Measurements from ENCODE around the gene RPH3AL.
"Not testable (repeated sequence)": the region's sequence is repeated elsewhere in the genome, so short reads cannot be mapped to it uniquely, and the experiment has no call there.

RPH3AL gene

DNA sequence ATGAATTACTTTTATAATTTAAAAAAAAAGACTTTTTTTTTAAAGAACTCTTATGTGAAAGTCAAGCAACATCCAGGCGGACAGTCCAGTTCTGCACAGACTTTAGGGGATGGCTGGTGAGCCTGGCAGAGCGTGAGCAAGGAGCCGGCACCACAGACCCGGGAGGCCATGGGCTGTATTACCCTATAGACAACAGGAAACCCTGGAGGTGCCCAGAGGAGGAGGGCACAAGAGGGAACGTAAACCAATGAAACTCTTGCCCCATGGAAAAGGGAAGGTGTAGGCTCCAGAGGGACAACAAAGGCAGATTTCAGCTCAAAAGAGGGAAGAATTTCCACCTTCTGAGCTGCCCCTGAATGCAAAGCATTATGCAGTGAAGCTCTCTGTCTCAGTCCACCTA lies 25.5 kb upstream of the RPH3AL start:
- DNase-seq, result no peak

DNA sequence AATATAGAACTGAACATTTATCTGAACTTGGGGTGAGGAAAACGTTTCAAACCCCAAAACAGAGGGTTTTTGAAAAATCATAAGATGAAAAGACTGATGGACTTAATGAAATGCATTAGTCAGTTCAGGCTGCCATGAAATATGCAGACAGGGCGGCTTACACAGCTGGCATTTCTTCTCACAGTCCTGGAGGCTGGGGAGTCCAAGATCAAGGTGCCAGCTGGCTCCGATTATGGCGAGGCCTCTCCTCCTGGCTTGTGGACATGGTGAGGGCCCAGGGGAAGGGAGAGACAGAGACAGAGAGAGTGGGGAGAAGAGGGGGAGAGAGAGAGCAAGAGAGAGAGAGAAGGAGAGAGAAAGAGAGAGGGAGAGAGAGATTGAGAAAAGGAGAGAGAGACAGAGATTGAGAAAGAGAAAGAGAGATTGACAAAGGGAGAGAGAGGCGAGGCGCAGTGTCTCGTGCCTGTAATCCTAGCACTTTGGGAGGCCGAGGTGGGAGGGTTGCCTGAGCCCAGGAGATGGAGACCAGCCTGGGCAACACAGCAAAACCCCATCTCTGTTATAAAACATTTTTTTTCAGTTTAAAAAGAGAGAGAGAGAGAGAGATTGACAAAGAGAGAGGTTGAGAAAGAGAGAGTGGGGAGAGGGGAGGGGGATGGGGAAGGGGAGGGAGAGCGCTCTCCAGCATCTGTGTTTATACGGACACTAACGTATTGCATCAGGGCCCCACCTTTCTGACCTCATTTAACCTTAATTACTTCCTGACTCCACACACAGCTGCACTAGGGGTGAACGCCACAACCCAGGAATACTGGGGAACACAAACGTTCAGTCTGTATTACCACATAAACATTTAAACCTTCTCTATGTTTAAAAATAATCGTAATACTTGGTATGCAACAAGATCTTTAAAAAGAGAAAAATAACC lies 24.6 kb upstream of the RPH3AL start:
- no peak for DNase-seq

DNA sequence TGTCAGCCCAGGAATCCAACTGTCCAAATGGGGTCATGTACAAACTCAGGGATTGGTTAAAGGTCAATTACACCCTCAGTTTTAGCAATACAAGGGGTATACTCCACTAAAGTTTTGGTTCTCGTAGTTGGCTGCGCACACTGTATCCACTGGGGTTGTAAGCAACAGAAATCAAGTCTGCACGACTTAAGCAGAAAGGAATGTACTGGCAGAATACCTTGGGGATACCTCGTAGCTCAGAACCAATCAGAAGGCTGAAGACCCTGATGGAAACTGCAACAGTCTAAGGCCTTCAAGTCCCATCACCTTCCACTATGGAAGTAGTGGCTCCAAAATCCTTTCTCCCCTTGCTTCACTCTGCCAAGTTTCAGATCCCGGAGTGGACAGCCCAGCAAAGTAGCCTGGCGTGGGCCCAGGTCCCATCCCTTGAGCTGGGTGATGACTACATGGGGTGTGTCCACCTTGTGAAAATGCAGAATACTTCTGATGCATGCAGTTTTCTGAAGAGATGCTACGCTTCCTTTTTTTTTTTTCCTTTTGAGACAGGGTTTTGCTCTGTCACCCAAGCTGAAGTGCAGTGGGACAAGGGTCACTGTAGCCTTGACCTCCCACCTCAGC lies 21.1 kb upstream of the RPH3AL start:
- DNase-seq, result no peak

DNA sequence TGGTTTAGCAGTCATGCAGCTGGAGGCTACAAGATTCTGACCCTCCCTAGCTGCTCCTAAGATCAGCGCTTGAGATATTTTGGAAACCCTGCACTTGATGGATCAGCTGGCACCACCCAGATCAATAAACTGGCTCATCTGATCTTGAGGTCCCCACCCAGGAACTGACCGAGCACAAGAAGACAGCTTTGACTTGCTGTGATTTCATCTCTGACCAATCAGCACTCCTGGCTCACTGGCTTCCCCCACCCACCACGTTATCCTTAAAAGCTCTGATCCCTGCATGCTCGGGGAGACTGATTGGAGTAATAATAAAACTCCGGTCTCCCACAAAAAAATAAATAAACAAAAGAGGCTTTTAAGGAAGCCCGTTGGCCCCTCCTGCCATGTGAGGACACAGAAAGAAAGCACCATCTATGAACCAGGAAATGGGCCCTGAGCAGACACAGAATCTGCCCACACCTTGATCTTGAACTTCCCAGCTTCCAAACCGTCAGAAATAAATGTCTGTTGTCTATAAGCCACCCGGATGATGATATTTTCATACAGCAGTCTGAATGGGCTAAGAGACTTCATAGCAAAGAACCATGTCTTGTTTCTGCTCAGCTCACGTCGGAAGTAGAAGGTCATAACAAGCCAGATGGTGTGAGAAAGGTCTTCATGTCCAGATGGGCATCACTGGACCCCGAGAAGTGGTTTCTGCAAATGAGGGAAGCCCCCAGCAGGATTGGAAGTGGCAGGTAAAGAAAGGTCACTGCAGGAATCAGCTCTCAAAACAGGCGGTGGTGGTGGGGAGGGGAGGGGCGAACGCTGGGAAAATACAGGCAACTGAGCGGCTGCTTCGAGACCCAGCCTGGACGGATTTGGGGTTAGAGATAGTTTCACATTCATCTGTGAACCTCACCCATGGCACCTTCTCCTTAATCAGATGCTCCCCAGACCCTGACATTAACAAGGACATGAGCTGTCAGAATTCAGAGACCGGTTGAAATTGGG lies 19.8 kb upstream of the RPH3AL start:
- DNase-seq, result no peak

DNA sequence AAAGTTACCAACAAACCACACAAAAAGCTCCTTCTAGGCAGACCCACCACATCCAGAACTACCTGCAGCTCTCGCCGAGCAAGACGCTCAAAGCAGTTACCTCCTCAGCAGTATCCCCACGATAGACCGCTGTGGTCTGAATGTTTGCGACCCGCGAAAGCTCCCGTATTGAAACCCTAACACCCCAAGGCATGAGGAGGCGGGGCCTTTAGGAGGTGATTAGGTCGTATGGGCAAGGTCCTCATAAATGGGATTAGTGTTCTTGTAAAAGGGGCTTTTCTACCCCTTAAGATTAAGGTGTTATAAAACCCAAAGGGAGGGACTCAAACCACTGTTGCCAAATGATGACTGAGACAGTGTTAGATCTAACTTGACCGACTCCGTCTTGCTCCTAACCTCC lies 19.0 kb upstream of the RPH3AL start:
- no peak for DNase-seq

DNA sequence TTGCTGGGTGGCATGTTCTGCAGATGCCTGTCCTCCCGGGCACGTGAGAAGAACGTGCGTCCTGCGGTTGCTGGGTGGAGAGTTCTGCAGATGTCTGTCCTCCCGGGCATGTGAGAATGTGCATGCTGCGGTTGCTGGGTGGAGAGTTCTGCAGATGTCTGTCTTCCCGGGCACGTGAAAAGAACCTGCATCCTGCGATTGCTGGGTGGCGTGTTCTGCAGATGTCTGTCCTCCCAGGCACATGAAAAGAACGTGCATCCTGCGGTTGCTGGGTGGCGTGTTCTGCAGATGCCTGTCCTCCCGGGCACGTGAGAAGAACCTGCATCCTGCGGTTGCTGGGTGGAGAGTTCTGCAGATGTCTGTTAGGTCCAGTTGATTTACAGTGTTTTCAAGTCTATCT lies 15.0 kb upstream of the RPH3AL start:
- not testable (repeated sequence) for DNase-seq

DNA sequence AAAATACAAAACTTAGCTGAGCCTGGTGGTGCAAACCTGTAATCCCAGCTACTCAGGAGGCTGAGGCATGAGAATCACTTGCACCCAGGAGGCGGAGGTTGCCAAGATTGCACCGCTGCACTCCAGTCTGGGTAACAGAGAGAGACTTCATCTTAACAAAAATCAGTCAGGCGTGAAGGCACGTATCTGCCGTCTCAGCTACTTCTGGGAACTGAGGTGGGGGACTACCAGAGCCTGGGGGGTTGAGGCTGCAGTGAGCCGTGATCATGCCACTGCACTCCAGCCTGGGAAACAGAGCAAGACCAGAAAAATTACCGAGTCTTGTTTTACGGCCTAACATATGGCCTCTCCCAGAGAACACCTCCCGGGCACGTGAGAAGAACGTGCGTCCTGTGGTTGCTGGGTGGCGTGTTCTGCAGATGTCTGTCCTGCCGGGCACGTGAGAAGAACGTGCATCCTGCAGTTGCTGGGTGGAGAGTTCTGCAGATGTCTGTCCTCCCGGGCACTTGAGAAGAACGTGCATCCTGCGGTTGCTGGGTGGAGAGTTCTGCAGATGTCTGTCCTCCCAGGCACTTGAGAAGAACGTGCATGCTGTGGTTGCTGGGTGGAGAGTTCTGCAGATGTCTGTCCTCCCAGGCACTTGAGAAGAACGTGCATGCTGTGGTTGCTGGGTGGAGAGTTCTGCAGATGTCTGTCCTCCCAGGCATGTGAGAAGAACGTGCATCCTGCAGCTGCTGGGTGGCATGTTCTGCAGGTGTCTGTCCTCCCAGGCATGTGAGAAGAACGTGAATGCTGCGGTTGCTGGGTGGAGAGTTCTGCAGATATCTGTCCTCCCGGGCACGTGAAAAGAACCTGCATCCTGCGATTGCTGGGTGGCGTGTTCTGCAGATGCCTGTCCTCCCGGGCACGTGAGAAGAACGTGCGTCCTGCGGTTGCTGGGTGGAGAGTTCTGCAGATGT lies 14.3 kb upstream of the RPH3AL start:
- not testable (repeated sequence) for DNase-seq

DNA sequence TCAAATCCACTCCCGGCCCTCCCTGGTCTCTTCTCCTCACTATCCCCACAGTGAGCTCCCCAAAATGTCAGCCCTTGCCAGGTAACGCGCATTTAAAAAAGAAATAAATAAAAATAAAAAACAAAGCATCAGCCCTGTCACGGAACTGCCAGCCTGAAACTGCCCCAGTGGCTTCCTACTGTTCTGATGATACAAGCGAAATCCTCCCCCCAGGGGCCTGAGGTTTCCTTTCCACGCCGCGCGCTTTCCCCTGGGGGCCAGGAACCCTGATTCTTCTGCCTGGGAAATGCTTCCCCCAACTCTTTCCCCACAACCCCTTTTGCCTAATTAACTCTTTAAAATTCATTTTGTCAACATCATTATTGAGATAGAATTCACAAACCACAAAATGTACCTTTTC lies 12.2 kb upstream of the RPH3AL start:
- DNase-seq, result no peak

DNA sequence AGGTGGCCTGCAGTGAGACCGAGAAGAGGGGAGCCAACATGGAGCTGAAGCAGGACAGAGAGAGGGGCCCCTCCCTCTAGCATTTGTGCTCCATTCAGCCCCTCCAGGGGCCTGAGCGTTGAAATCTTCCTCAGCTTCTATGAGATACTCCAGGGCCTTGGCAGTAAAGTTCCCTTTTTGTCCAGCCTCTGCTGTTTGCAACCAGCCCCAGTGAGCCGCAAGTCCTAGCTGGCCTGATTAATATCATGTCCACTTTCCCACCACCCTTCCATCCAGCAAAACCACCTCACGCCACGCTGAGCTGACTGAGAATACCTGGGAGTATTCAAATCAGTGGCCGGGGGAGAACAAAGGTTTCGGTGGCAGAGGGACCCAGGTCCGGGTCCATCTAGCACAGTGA lies 11.7 kb upstream of the RPH3AL start:
- no peak for DNase-seq

DNA sequence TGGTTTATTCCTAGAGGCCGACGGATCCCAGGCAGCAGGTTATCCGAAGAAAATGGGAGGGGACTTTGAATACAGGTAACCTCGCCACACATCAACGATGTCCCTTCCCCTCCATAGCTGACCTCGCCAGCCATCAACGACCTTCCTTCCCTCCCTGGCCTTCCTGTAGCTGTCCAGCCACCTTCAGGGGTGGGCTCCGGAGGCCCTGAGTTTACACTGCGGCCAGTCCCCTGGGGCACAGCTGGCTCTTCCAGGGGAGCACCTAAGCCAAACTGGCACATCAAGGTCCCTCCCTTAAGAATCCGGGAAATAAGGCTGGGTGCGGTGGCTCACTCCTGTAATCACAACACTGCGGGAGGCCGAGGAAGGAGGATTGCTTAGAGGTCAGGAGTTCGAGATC lies 10.1 kb upstream of the RPH3AL start:
- DNase-seq, result no peak

DNA sequence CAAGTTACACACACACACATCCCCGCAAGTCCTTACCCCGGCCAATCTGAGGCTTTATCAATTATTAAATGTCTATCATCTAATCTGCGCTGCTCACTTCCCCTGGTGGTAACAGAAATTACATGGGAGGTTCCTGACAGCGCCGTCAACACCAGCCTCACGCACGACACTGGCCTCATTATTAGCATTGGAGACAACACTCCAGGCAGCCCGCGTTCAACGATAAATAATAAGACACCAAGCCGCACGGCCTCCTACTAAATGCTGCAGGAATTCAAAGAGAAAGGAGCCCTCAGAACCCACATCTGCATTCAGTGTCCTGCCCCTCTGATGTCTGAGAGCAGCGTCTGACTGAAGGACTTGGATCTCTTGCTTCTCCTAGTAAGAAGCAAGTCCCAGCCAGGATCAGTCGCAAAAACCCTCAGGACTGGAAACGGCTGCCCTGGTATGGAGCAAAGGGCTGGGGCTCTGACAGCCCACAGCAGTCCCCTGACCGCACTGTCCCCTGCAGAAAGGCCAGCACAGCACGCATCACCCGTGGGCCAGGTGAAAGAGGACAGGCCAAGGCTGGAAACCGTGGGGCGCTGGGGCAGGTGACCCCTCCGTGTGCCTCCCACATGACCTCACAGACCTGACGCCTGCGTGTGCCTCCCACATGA lies 7.6 kb upstream of the RPH3AL start:
- DNase-seq, result no peak

DNA sequence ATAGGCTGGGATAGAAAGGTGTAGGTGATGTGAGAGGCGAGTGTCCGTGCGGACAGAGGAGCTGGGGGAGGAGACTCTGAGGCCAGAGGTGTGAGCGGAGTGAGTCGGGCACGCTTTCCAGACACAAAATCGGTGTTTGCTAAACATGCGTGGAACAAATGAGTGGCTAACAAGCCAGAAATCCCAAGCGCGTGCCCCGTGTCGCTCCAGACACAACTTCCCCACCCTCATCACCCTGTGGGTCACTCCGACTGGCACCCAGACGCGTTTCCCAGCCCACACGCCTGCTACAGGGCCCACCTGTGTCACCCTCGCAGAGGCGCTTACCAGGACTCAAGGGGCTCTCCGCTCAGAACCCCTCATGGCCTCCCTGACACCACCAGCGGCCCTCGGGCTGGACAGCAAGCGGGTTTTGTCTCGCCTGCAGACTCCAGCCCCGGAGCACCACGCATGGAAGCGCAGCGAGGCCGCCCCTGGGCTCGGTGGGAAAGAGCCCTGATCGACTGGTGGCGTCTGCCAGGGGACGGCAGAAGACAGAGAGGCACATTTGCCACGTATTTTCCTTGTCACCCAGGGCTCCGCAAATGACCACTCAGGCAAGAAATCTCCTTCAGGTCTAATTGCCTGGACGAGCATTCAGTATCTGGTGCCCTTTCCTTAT lies 6.0 kb upstream of the RPH3AL start:
- DNase-seq, result no peak

DNA sequence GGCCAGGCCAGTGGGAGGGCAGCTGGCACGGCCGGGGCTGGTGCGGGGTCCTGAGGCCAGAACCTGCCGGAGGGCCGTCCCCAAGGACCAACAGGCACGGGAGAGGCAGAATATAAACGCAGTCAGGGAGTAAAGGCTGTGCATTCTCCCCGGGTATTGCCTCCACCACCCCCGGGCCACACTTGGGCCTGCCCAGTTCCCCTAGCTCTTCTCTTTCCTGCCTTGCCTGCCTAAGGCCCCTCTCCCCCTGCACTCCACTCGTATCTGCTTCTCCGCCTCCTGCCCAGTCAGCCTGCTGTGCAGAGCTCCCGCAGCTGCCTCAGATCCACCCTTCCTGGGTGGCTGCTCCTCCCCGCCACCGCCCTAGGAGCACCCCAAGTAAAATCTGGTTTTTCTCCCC lies 5.0 kb upstream of the RPH3AL start:
- DNase-seq, result no peak

DNA sequence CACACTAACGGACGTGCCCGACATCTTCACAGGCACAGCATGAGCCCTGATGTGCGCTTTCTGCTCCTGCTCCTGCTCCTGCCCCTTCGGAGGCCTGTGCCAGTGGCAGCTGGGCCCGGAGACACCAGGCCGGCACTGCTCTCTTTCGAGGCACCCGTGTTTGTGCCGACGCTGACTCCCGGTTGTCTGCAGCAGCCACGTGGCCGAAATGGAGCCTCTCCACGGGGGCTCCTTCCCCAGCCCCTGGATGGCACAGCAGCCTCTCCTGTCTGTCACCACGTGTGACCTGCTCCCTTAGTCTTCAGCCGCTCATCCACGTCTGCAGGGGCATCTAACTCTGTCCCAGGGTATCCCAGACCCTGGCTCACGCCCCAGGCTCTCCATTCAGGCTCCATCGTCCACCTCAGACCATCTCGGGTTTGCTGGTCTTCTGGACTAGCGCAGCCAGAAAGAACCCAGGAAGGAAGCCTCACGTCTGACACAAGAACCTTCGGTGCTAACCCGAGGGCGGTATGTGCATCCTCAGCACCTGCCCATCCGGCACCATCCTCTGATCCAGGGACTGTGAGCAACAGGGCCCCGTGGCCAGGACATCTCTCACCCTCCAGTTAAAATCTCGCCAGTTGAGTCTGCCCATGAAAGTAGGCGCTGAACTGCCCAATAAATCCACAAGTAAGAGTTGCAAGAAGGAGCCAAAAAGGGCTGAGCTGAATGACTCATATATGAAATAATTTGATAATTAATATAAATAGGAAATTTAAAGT lies 4.2 kb upstream of the RPH3AL start:
- no peak for DNase-seq

DNA sequence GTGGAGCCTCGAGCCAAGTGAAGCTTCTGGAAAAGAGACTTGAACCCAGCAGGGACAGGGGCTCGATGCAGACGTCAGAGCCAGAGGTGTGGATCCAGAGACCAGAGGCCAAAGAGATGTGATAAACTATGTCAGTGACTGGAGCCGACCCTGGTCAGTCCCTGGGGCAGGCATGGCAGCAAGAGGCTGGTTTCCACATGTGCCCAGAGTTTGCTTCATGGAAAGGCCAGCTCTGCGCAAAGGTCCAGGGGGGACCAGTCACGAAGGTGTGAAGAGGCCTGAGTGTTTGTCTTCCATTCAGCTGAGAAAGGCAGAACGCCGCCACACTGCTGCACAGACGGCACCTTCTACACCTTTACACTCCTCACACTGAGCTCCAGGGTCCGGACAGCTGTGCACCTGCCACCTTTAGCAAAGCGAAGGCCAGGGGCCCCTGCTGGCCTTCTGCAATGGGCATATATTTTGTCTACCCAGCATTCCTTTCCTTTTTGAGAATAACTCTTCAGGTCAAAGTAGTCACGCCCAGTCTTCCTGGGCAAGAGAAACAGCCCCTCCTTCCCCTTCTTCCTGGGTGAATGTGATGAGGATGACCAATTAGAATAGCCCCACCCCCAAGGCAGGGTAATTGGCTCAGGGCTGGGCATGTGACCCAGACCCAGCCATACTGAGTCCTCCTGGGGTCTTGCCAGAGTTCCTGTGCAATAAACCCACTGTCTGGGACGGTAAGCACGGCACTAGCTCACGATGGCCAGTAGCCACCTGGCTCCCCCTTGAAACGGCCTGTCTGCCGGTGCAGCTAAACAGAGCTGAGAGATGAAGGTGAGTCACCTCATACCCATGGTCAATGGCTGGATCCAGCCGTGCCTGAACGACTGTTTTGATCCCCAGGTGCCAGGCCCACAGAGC lies 2.3 kb upstream of the RPH3AL start:
- no peak for DNase-seq

DNA sequence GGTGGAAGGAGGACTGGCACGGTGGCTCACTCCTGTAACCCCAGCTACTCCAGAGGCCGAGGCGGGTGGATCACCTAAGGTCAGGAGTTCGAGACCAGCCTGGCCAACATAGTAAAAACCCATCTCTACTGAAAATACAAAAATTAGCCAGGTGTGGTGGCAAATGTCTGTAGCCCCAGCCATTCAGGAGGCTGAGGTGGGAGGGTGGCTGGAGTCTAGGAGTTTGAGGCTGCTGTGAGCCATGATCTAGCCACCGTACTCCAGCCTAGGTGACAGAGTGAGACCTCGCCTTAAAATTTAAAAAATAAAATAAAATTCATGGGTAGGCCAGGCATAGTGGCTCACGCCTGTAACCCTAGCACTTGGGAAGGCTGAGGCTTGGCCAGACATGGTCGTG lies 1.2 kb upstream of the RPH3AL start:
- DNase-seq, result no peak

DNA sequence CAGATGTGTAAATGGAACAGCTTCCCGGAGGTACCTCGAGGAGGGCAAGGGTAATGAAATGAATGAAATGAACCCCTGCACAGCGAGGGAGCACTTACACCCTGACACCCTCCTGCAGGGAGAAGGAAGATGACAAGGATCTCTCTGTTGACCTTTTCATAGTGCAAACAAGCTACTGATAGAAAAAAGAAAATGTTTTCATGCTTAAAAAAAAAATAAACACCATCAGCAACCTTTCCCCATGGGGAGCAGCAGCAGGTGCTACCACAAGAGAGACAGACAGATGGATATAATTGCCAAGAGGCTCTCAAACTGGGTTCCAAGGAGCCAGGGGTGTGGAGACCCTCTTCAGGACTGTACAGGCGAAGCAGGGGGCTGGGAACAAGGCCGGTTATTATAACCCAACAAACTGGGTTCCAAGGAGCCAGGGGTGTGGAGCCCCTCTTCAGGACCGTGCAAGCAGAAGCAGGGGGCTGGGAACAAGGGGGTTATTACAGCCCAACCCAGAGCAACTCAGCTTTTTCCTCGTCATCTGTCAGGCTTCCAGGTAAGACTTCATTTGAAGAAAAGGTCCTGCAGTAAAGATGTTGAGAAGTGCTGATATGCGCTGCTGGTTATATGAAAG lies 718 bp upstream of the RPH3AL start:
- DNase-seq, result no peak

DNA sequence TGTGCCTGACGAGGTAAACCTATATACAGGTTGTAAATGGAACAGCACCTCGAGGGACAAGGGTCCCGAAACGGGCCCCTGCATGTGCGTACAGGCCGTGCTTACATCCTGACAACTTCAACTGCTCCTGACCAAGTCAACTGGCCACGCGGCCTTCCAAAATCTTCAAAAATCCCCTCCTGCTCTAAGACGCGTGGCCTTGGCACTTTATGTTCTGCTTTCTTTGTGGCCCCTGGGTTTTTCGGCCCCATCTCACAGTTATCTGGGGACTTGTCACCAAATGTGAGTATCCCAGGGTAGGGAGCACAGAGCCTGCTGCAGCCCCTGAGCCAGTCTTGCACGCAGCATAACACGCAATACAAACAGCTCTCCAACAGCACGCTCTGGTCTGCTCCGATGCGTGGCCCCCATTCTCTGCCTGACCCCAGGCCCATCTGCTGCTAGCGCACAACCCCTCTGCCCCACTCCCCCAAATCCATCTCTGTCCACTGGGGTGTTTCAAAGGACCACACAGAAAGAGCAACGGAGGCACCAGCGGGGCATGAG lies 659 bp downstream of the RPH3AL start:
- no peak for DNase-seq

DNA sequence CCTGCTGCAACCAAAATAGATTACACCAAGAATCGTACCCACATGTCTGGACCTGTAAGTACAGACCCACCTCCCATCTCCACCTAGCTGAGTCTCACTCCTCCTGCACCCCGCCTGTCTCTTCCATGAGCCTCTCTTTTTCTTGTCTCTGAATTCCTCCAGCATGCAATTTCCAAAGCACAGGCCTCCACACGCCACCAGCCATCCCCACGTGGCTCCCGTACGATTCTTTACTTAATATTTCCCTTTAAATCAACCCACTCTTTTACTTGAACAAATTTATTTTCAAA lies 1.2 kb downstream of the RPH3AL start:
- no peak for DNase-seq
